Stimulated activated CD8-positive, alpha-beta memory T cell treated with anti-CD3 and anti-CD28 coated beads, Interleukin-2, amount 100 ng/mL, for 48 hours (primary cell): Measurements from ENCODE around the gene TBCD.
"Not testable (repeated sequence)": the region's sequence is repeated elsewhere in the genome, so short reads cannot be mapped to it uniquely, and the experiment has no call there.

Experiments
- DNase-seq, 2 donors: peaks; one replicate each; pipeline ENCODE4 v3.0.0-alpha.2; 2020; ENCODE audit warnings: low read depth in 2 of 2

Gene TBCD

GRCh38 chr17:82957469-82957795 is 205.6 kb downstream of the TBCD start:
- DNase-seq = no peak

- DNase-seq = no peak
Observed at GRCh38 chr17:82957961-82958561, 206.2 kb downstream of the TBCD start.

DNA sequence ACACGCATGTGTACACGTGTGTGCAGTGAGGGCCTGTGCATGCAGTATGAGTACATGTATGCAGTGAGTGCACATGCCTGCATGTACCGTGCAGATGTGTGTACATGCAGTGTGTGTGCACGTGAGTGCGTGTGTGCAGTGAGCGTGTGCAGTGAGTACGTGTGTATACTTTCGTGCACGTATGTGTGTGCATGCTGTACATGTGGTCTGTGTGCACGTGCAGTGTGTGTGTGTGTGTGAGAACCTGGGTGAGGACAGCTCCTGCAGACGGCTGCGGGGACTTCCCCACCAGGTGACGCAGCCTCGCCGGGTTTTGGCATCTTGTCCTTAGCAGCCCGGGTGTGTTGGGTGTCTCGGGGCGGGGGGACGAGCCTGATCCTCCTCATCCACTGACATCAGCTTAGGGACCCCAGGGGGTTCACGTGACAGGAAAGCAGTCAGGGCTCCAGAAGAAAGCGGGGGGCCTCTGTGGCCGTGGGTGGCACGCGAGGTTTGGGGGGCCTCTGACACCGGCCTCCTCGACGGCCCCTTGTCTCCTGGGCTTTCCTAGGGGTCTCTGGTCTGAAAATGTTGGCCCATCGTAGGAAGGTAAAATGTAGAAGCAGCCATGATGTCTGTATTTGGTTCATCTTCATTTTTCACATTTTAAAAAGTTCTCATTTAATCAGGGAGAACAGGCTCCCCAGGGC is 207.5 kb downstream of the TBCD start:
- DNase-seq = no peak

DNA sequence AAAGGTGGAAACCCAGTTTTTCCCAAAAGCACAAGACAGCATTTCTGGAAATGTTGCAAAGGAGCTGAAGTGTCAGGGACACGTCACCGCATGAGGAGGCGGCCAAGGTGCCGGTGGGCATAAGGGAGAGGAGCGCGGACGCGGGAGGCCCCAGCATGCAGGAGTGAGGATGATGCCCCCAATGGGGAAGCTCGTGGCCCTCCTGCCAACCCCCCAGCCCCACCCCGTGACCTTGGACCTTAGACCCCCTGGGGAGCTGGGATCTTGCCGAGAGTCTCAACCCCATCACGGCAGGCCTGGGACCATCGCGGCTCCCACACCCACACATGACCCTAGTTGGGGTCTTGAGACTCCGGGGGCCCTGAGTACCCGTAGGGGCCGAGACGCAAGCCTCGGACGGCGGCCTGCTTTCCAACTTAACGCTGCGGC is 208.1 kb downstream of the TBCD start:
- DNase-seq = no peak

- no peak for DNase-seq
Observed at GRCh38 chr17:82960419-82961271, 208.8 kb downstream of the TBCD start.

GRCh38 chr17:82961366-82962162 is 209.7 kb downstream of the TBCD start:
- DNase-seq = no peak

GRCh38 chr17:82962163-82962720 is 210.4 kb downstream of the TBCD start:
- no peak for DNase-seq

DNA sequence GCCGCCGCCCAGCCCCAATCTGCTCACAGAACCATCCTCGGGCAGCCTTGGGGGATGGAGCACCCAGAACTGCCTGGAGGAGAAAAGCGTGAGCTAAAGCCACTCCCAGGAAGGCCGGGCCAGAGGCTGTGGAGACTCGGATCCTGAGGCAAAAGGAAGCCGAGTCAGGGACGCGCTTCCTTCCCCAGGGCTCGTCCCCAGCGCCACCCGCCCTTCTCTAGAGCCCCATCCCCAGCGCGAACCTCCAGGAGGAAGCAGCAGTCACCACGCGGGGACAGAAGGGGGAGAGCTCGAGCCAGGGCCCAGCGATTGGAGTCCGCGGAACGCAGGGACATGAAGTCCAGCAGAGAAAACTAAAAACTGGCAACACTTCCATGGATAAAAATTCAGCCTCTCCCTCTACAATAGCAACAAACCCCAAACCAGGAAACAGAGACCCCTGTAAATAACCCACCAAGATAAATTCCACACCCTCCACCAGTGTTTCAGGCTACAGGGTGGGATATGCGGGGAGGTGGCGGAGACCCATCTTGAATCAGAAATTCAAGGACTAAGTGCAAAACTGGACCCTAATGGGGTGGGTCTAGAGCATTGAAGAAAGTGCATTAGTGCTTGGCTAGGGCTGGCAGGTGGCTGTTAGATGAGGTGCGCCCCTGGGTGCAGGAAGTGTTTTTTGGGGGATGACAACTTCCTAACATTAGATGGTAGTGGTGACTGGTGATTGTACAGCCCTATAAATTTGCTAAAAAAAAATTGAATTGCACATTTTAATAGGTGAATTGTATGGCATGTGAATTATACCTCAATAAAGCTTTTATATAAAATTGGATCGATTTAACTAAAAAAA is 211.5 kb downstream of the TBCD start:
- peak; percentile 7 to 9 for DNase-seq

DNA sequence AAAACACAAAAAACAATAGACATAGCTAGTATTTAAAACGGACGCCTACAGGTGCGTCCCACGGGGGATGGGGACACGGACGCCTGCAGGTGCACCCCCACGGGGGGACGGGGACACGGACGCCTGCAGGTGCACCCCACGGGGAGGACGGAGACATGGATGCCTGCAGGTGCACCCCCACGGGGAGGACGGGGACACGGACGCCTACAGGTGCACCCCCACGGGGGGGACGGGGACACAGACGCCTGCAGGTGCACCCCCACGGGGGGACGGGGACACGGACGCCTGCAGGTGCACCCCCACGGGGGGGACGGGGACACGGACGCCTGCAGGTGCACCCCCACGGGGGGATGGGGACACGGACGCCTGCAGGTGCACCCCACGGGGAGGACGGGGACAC is 212.6 kb downstream of the TBCD start:
- DNase-seq = not testable (repeated sequence)

DNA sequence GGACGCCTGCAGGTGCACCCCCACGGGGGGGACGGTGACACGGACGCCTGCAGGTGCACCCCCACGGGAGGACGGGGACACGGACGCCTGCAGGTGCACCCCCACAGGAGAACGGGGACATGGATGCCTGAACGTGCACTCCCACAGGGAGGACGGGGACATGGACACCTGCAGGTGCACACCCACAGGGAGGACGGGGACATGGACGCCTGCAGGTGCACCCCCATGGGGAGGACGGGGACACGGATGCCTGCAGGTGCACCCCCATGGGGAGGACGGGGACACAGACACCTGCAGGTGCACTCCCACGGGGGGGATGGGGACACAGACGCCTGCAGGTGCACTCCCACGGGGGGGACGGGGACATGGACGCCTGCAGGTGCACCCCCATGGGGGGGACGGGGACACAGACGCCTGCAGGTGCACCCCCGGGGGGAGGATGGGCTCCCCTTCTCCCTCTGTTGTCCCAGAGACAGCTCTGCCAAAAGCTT is 213.0 kb downstream of the TBCD start:
- no peak for DNase-seq

DNA sequence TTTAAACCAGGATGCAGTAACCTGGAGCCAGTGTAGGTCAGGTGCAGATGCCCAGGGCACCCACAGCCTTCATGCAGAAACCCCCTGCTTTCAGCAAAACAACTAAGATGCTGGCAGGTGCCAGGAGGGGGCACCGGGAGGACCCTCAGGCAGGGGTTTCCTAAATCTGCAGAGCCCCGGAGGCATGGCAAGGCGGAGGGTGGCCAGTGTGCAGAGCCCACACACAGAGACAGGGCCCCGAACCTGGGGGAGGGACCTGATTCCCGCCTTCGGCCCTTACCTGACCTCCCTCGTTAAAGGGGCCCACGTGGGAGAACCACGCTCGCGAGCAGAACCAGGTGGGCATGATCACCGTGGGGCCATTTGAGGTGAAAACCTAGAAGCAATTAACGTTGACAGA is 213.5 kb downstream of the TBCD start:
- DNase-seq = no peak

GRCh38 chr17:82966415-82966814 is 214.6 kb downstream of the TBCD start:
- DNase-seq = no peak

DNA sequence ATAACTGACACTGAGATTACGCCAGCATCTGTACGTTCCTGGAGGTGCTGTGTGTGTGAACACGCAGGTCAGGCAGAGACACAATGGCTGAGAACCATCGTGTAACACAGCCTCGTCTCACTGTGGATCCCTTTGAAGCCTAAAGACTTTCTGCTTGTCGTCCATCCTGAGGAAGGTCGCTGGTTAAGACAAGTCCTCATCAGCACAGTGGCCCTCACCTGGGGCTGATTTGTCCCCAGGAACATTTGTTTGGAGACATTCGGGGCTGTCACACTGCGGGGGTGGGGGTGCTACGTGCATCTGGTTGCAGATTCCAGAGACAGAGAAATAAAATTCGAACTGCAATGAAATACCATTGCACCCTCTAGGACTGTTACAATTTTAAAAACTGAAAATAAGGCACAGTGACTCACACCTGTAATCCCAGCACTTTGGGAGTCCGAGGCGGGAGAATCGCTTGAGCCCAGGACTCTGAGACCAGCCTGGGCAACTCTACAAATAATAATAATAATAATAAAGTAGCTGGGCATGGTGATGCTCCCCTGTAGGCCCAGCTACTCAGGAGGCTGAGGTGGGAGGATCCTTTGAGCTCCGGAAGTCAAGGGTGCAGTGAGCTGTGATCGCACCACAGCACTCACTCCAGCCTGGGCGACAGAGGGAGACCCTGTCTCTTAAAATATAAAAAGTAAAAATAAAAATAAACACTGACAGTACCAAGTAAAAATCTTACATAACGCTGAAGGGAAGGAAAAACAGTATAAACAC is 215.6 kb downstream of the TBCD start:
- no peak for DNase-seq

- not testable (repeated sequence) for DNase-seq
Observed at GRCh38 chr17:82968033-82968841, 216.4 kb downstream of the TBCD start.

- no peak for DNase-seq
Observed at GRCh38 chr17:82970067-82970466, 218.2 kb downstream of the TBCD start.

- DNase-seq = no peak
Observed at GRCh38 chr17:82970818-82971590, 219.1 kb downstream of the TBCD start.

- DNase-seq = no peak
Observed at GRCh38 chr17:82972836-82973372, 221.0 kb downstream of the TBCD start.
